GM12892 (cell line): Measurements from ENCODE around the gene ST7.

Source experiments
- POLR2A ChIP-seq: IDR thresholded peaks from 2 replicates; pipeline ENCODE4 v1.6.1; 2011; ENCODE audit warnings: low read depth, low read length, control low read depth
- POLR2AphosphoS5 ChIP-seq: IDR thresholded peaks from 2 replicates; pipeline ENCODE4 v1.6.1; 2011; ENCODE audit warnings: low read depth, low read length, control low read depth

DNA sequence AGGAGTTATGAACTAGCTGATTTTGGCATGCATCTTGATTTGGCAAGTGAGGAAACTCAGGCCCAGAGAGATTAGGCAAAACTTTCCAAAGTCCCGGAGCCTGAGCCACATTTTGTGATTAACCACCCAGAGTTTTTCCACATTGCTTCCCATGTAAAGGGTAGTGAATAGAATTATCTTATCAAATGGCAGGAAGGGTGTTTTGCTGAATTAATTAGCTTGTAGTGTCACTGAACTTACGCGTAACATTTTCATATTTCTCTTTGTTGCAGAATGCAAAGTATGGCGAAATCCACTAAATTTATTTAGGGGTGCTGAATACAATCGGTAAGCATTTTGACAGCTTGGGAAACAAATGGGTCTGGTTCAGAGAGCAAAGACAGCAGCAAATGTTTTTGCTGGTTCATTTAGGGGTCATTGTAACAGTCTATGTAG, 176.2 kb downstream of the ST7 start:
- TF ChIP-seq POLR2AphosphoS5 (no peak), POLR2A (no peak)
